Measurements from ENCODE around the gene PHETA2.

Gene PHETA2, protein sequence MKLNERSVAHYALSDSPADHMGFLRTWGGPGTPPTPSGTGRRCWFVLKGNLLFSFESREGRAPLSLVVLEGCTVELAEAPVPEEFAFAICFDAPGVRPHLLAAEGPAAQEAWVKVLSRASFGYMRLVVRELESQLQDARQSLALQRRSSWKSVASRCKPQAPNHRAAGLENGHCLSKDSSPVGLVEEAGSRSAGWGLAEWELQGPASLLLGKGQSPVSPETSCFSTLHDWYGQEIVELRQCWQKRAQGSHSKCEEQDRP

DNA sequence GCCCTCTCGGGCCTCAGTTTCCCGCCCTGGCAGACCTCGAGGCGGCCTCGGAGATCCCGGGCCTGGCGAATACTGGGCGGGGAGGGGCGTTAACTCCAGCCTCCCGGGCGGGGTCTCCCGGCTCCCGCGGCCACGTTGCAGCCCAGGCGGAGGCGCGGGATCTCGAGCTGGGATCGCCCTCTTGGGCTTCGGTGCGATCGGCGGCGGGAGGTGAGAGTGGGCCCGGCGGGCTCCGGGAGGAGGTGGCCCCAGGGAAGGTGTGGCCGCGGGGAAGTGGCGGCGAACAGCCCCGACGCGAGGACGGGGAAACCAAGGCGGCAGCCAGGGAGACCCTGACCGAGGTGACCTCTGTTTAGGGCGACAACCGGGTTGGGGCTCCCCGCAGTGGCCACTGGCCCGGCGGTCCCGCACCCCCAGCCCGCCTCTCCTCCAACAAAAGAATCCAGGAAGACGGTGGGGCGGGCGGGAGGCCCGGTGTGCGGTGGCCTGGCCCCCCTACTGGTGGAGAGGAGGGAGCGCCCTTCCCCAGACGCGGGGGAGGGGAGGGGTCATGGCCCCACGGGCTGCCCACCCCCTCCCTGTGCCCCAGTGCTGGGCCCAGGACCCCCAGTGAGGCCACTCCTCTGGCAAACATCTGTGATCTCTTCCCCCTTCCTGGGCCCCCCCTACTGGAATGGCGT is at the start of gene PHETA2:
TSS of gene PHETA2 (plus strand) at position 117 of the 680 bp plus-strand sequence. CDS start 3,046 bp downstream, outside the sequence.
- peak; percentile 41 for DNase-seq

- no peak for DNase-seq
These were observed 48.6 kb upstream of the PHETA2 start for GRCh38 chr22:42025421-42025820.

DNA sequence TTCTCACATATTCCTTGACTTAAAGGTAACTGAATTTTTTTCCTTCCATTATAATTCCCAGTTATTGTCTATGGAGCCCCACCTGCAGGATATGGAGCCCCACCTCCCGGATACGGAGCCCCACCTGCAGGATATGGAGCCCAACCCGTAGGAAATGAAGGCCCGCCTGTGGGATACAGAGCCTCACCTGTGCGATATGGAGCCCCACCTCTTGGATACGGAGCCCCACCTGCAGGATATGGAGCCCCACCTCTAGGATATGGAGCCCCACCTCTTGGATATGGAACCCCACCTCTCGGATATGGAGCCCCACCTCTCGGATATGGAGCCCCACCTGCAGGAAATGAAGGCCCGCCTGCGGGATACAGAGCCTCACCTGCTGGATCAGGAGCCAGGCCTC is 47.3 kb upstream of the PHETA2 start:
- no peak for DNase-seq

GRCh38 chr22:42033263-42034181 is 40.5 kb upstream of the PHETA2 start:
- no peak for DNase-seq

DNA sequence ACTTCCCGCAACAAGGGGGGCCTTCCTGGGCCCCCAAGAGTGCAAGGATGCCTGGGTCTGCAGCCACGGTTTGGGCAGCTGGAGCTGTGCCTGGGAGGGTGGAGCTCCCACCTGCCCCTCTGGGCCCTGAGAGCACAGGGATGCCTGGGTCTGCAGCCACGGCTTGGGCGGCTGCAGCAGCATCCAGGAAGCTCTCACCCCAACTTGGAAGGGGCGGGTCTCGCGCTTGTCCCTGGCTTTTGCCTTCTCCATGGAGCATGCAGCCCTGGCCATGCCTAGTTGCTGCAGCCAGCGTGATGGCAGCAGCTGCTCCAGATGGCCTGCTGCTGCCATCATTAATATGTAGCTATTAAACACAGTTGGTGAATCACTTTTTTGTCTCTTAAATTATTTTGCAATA is 38.8 kb upstream of the PHETA2 start:
- no peak for DNase-seq

DNA sequence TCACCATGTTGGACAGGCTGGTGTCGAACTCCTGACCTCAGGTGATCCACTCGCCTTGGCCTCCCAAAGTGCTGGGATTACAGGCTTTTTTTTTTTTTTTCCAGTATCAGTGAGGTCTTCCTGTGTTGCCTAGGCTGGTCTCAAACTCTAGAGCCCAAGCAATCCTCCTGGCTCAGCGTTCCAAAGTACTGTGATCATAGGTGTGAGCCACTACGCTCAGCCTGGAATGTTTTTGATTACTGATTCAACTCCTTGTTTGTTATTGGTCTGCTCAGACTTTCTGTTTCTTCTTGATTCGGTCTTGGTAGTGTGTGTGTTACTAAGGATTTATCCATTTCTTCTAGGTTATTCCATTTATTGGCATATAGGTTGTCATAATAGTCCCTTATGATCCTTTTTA is 34.8 kb upstream of the PHETA2 start:
- DNase-seq = no peak

DNA sequence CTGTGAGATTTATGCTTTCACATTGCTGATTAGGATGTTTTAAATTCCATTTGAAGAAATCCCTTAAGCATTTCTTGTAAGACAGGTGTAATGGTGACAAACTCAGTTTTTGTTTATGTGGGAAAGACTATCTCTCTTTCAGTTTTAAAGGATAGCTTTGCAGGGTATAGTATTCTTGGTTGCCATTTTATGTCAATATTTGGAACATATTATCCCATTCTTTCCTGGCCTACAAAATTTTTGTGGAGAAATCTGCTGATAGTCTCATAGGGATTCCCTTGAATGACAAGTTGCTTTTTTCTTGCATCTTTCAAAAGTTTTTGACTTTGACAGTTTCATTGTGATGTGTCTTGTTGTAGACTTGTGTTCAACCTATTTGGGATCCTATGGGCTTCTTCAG is 32.3 kb upstream of the PHETA2 start:
- DNase-seq = no peak

DNA sequence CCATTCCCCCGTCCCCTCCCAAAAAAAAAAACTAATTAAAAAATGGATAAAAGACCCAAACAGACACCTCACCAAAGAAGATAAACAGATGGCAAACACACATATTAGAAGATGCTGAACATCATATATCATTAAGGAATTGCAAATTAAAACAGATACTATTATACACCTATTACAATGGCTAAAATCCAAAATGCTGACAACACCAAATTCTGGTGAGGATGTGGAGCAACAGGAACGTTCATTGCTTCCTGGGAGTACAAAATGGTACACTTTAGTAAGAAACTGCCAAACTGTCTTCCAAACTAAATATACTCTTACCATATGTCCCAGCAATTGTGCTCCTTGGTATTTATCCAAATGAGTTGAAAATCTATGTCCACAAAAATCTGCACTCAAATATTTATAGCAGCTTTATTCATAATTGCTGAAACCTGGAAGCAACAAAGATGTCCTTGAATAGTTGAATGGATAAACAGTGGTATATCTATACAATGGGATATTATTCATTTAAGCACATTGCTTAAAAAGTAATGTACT is 23.3 kb upstream of the PHETA2 start:
- DNase-seq = no peak

- no peak for DNase-seq
These were observed 21.3 kb upstream of the PHETA2 start for GRCh38 chr22:42052765-42053164.

DNA sequence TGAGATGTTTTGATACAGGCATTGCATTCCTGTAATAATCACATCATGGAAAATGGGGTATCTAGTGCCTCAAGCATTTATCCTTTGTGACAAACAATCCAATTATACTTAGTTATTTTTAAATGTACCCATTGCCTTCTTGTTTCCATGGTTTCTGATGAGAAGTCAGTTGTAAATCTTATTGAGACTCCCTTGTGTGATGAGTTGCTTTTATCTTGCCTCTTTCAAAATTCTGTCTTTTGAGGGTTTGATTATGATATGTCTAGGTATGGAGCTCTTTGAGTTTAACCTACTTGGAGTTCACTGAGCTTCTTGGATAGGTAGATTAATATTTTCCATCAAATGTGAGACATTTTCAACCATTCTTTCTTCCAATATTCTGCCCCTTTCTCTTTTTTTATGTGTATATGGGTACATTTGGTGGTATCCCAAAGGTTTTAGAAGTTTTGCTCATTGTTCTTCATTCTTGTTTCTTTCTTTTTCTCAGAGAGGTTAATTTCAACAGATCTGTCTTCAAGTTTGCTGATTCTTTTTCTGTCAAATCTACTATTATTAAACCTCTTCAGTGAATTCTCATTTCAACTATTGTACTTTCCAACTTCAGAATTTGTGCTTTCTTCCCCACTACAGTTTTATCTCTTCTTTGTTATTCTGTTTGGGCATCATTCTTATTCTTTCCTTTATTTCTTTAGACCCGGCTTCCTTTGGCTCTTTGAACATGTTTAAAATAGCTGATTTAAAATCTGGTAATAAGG is 17.1 kb upstream of the PHETA2 start:
- DNase-seq = no peak

DNA sequence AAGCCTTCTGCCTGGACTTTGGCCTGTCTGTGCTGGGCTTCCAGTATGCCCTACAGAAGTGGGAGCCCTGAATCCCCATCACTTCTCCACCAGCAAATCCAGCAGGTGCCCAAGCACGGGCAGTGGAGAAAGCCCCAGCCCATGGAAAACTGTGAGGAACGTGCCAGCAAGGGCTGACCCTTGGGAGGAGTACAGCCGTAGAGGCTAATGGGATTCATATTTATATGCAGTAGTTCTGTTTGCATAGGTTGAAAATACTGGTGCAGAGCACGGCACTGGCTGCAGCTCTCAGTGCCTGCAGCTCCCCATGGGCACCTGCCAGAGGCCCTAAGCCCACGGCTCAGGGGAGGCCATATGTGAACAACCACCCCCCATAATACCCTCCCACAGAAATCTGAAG is 13.6 kb upstream of the PHETA2 start:
- DNase-seq = no peak

- DNase-seq = no peak
These were observed 13.0 kb upstream of the PHETA2 start for GRCh38 chr22:42061041-42061440.

DNA sequence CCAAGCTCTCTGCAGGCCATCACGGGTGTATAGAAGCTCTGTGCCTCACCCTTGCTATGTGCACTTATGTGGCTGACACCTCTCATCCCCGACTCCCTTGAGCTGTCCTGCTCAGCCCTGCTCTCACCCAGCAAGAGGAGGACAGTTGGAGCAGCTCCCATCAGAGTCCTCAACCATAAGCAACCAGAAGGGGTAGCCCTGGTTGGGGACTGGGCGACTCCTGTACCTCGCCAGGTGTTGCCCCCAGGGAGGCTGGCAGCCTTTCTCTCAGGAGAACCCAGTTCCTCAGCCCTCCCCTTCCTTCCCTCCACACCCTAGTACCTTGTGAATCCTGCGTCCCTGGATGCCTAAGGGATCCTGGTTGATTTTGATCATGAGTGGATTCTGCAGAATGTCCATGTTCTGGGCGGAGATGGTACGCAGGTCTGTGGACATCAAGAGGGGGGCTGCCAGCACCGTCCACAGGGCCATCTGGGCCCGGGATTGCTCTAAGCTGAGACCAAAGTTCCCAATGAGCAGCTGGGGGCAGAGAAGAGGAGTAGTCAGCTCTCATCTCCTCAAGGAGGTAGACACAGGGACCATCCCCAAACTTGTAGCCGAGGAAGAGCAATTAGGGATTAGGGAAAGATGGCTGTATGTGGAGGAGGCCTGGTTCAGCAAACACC is 11.4 kb upstream of the PHETA2 start:
- DNase-seq = no peak

DNA sequence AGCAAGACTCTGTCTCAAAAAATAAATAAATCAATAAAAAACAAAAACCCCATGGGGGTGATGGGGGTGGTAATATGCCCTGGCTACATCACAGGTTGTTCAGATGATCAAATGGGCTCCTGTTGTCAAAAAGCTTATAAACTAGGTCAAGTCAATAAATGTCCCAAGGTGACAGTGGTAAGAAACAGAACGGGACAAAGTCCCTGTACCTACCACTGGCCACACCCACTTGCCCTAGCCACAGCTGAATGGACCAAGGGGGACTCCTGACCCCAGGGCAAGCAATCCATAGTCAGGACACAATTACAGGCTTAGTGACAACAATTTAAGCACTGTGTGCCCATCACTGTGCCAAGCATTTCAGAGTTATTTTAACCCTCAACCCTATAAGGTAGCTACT is 9.4 kb upstream of the PHETA2 start:
- DNase-seq = no peak

DNA sequence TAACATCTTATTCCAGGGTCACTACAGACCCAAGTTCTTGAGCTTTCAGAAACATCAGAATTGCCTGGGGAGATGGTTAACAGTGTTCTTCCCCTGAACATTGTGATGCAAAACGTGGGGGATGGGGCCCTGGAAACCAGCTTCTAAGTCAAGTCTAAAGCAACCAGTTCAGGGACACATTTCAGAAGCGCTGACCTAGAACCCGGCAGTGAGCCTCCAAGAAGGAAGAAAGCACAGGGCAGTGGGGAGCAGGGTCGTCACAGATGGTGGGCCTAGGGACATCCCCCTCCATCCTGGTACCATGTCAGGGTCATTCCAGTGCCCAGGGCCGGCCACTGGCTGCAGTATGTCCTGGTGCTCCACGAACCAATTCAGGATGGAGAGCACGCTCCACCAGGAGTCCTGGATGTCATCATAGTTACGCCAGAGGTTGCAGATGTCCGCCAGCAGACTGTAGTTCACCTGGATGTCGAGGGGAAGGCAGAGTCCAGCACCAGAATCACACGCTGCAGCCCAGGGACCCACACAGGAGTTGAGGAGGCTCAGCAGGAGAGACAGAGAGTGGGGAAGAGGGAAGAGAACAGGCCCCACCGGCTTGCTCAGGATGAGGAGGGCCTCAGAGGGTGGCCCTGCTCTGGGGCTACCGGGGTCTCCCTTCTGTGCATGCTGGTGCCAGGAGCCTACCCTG is 8.5 kb upstream of the PHETA2 start:
- DNase-seq = no peak

GRCh38 chr22:42066126-42066761 is 7.8 kb upstream of the PHETA2 start:
- no peak for DNase-seq

DNA sequence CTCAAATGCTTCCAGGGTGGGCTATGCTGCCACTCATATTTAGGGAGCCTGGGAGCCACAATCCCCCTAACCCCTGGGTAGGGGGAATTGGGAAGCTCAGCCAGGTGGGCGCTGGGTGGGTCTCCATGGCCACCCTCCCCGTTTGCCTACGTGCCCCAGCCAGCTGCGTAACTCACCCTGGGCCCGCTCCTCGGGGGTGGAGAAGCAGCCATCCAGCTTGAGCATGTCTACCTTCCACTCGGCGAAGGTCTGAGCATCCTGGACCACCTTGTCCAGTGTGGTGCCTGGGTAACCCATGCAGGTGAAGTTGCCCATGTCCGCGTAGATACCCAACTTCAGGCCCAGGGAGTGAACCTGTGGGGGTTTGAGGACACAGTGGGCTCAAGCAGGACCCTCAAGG is 7.1 kb upstream of the PHETA2 start:
- DNase-seq = no peak

DNA sequence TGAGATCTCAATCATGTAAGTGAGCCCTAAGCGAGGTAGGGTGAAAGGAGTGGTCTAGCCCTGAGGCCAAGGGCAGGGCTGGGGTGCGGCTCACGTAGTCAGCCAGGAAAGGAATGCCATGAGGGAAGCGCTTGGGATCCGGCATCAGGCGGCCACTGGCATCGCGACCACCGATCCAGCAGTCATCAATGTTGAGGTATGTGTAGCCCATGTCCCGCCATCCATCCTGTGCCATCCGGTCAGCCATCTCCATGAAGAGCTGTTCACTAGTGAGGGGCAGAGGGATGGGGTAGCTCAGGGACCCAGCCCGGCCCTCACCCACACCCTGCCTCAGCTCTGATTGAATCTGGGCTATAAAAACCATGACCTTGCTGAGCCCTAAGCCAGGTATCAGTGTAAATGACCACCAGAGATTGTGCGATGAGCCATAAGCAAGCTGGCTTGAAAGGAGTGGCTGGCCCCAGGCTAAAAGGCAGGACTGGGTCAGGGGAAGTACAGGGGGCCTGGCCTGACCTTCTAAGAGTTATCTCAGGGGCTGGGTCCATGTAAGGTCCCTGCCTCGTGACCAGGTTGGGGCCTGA is 6.3 kb upstream of the PHETA2 start:
- no peak for DNase-seq

DNA sequence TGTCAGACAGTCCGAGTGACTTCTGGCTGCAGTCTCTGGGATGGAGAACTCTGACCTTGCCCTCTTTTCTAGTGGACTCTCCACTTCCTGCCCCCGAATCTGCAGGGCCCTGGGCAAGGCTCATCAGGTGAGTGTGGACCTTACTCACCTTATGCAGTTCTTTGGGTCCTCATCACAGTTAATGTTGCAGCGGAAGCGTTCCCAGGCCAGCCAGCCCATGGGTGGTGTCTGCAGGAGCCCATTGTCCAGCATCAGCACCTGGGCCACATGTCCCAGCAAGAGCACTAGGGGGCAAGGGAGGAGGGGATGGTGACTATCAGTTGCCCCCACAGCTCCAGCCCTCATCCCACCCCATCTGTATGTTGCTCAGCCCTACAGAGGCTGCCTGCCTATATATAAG is 5.8 kb upstream of the PHETA2 start:
- DNase-seq = no peak

- DNase-seq = peak; percentile 14
These were observed 4.1 kb upstream of the PHETA2 start for GRCh38 chr22:42069801-42070516.

All from CD4-positive, alpha-beta T cell treated with Interleukin-4 for 4 hours (primary cell).